Body of pancreas (tissue), 4 donors: ENCODE results near the gene THUMPD3. TPM values are rescaled to one million over a fixed set of nuclear protein-coding genes. Genes with fewer than 3 reads are reported as not detected.

Experiments
- ATAC-seq: fragments of 150-250 bp; one replicate; pipeline ENCODE4 v1.9.1; 2016
- DNase-seq, 4 donors: peaks; one replicate each; pipeline ENCODE4 v3.0.0-alpha.2; 2019
- H3K27ac ChIP-seq, 4 donors: fragments of 200-600 bp; sonication (generic); 1 replicate in 3 of 4; 2 replicates in 1 of 4; pipeline versions ENCODE4 v1.5.1 to v1.6.1; 2016 to 2019; ENCODE audit warnings: mild to moderate bottlenecking in 1 of 4, mixed read lengths in 1 of 4, moderate library complexity in 1 of 4
- H3K27me3 ChIP-seq, 2 donors: fragments of 200-600 bp; sonication (generic); one replicate each; pipeline ENCODE4 v1.6.0; 2016; ENCODE audit warnings: mild to moderate bottlenecking in 1 of 2
- H3K36me3 ChIP-seq, 2 donors: fragments of 200-600 bp; sonication (generic); replicated peaks in 1 of 2; 2 replicates each; pipeline ENCODE4 v1.5.1; 2016; ENCODE audit warnings: low read depth in 2 of 2; ENCODE audit not compliant: insufficient read depth in 1 of 2
- H3K4me1 ChIP-seq: fragments of 200-600 bp; sonication (generic); one replicate; pipeline ENCODE4 v1.6.0; 2016
- H3K4me3 ChIP-seq, 2 donors: fragments of 200-600 bp; sonication (generic); 1 replicate in 1 of 2; 2 replicates in 1 of 2; pipeline ENCODE4 v1.5.1; 2016 to 2019
- H3K9me3 ChIP-seq, 3 donors: fragments of 200-600 bp; sonication (generic); 1 replicate in 2 of 3; 2 replicates in 1 of 3; pipeline ENCODE4 v1.5.1; 2016
- POLR2A ChIP-seq, 3 donors: fragments of 450-650 bp; IDR thresholded peaks; one replicate each; pipeline ENCODE4 v1.6.1; 2016; ENCODE audit warnings: antibody characterized with exemption in 3 of 3, mild to moderate bottlenecking in 2 of 3
- WGBS, 2 donors: methylation state at CpG; one replicate each; pipeline ENCODE4 v1.1.5; 2017; 5-methylcytosine and 5-hydroxymethylcytosine counted together
- intact Hi-C: fragments of 100-400 bp; cut with DNase I; formaldehyde crosslinking; loops from one replicate; pipeline ENCODE4 v1.15.1; 2023
- total RNA-seq, 2 donors: library from RNA; depleted of rRNA; stranded (reverse); fragments of >200 nt; gene quantifications; one replicate each; pipeline ENCODE4 v1.1.0, GENCODE V29; 2016
- TF ChIP-seq, protein P1 (sequence below), 7 experiments: fragments of 450-650 bp in 4 of 7; fragments of 200-600 bp in 3 of 7; sonication (generic) in 3 of 7; IDR thresholded peaks; one replicate each; pipeline ENCODE4 v1.5.1; 2016 to 2019; ENCODE audit warnings: antibody characterized with exemption in 7 of 7

Gene THUMPD3
- total RNA-seq, 2 donors from 2014 or later = 16.1 to 27.0 TPM

DNA sequence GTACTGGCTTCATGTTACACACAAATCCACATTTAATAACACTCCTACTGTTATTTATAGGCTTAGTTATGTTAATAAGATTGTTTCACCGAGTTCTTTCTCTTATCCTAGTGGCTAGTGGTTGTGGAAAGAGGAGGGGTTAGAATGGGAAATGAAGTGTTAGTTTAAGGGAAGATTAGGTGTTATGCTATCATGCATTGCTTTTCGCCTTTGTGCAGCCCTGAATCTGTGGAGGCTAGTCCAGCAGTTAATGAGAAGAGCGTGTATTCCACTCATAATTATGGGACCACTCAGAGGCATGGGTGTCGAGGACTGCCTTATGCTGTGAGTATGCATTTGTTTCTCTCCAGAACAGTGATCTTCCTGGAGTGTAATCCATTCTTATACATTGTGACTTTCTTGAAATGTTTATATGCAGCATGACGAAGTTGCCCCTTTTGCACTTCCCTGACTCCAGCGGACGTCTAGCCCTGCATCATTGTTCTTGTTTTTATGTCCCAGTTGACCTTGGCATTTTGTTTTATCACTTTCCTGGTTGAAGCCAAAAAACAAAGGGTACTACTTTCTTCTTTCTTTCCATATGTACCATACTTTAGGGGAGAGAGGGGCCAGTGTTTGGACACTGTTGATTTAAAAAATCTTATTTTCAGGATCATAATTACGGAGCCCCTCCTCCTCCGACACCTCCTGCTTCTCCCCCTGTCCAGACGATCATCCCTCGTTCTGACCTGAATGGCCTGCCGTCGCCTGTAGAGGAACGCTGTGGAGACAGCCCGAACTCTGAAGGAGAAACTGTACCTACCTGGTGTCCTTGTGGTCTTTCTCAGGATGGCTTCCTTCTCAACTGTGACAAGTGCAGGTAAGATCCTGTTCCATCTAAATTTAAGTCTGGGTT, 71.0 kb downstream of the THUMPD3 start:
- intact Hi-C loops = loop anchor here (10.0 kb wide), 1 partner anchor 59 kb away; no protein-coding TSS in a partner anchor
- TF ChIP-seq POLR2A (IDR thresholded peaks at IDR 0.05) = no peak
- TF ChIP-seq, protein P1, sequence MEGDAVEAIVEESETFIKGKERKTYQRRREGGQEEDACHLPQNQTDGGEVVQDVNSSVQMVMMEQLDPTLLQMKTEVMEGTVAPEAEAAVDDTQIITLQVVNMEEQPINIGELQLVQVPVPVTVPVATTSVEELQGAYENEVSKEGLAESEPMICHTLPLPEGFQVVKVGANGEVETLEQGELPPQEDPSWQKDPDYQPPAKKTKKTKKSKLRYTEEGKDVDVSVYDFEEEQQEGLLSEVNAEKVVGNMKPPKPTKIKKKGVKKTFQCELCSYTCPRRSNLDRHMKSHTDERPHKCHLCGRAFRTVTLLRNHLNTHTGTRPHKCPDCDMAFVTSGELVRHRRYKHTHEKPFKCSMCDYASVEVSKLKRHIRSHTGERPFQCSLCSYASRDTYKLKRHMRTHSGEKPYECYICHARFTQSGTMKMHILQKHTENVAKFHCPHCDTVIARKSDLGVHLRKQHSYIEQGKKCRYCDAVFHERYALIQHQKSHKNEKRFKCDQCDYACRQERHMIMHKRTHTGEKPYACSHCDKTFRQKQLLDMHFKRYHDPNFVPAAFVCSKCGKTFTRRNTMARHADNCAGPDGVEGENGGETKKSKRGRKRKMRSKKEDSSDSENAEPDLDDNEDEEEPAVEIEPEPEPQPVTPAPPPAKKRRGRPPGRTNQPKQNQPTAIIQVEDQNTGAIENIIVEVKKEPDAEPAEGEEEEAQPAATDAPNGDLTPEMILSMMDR (IDR thresholded peaks at IDR 0.05) = no peak
- no peak for ATAC-seq
- H3K4me3 ChIP-seq = no peak overlapping the region
- peaks cover 10 to 64% of the 10 kb centered on the region in 2 donors for H3K36me3 ChIP-seq
- no peaks in the 10 kb centered on the region for H3K9me3 ChIP-seq
- peaks cover 4% of the 10 kb centered on the region for H3K4me1 ChIP-seq
- no peaks in the 10 kb centered on the region for H3K27me3 ChIP-seq
- 78% methylated on average over 15 of the region's 15 CpGs for WGBS, 2 donors
- no peak overlapping the region for H3K27ac ChIP-seq
- no peak for DNase-seq

DNA sequence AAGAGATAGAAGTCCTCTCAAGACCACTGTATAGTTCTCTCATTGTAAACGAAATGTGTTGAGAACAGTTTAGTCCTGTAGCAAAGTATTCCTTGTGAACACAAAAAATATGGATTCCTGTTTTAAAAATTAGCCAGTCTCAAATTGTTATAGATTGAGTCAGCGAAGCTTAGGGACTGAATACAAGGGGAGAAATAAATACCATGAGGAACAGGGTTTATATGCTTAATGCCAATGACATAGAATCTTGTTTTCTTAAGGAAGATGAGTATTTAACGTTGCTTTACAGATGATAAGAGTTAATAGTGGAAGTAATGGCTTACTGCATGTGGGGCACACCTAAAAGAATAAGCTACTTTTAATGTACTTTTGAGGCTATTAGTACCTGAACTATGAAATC, 72.5 kb downstream of the THUMPD3 start:
- no peak for DNase-seq
- H3K27ac ChIP-seq = no peak overlapping the region
- peaks cover 4 to 65% of the 10 kb centered on the region in 2 donors for H3K36me3 ChIP-seq
- WGBS, 2 donors = 72 to 79% methylated on average over 3 of the region's 3 CpGs
- no peak overlapping the region for H3K4me3 ChIP-seq
- no peaks in the 10 kb centered on the region for H3K4me1 ChIP-seq
- no peaks in the 10 kb centered on the region for H3K27me3 ChIP-seq
- no peak for TF ChIP-seq POLR2A (IDR thresholded peaks at IDR 0.05)
- TF ChIP-seq, protein P1 (IDR thresholded peaks at IDR 0.05) = no peak
- intact Hi-C loops = loop anchor here (10.0 kb wide), 1 partner anchor 61 kb away; no protein-coding TSS in a partner anchor
- ATAC-seq = no peak
- no peaks in the 10 kb centered on the region for H3K9me3 ChIP-seq

Other genes with a start within 250 kb of the THUMPD3 start
- gene SRGAP3, start 113.4 kb upstream of the THUMPD3 start, total RNA-seq = 10 to 100 TPM; 10.9 to 11.4 TPM
- 100 to 1,000 TPM in 1 of 2 donors, 10 to 100 TPM in 1; 64.3 to 102 TPM for gene SETD5, start 34.6 kb downstream of the THUMPD3 start, total RNA-seq
- under 1 TPM; 0.52 to 0.66 TPM for gene LHFPL4, start 190.8 kb downstream of the THUMPD3 start, total RNA-seq